Gastrocnemius medialis (tissue), 4 donors: ENCODE measurements around the gene CLTRN.

Source experiments
- POLR2A ChIP-seq, 2 donors: fragments of 450-650 bp; IDR thresholded peaks; one replicate each; pipeline ENCODE4 v1.6.1; 2017; ENCODE audit warnings: antibody characterized with exemption in 2 of 2, mild to moderate bottlenecking in 2 of 2, moderate library complexity in 2 of 2
- TF ChIP-seq, protein P1 (sequence below), 5 experiments: fragments of 450-650 bp in 3 of 5; fragments of 200-600 bp in 2 of 5; sonication (generic) in 2 of 5; IDR thresholded peaks in 4 of 5; conservative IDR thresholded peaks in 1 of 5; 1 replicate in 4 of 5; 2 replicates in 1 of 5; pipeline ENCODE4 v1.5.1; 2016 to 2019; ENCODE audit warnings: antibody characterized with exemption in 5 of 5, mild to moderate bottlenecking in 3 of 5, moderate library complexity in 3 of 5

GRCh38 chrX:15646031-15646430 is 18.6 kb downstream of the CLTRN start:
- TF ChIP-seq, protein P1, sequence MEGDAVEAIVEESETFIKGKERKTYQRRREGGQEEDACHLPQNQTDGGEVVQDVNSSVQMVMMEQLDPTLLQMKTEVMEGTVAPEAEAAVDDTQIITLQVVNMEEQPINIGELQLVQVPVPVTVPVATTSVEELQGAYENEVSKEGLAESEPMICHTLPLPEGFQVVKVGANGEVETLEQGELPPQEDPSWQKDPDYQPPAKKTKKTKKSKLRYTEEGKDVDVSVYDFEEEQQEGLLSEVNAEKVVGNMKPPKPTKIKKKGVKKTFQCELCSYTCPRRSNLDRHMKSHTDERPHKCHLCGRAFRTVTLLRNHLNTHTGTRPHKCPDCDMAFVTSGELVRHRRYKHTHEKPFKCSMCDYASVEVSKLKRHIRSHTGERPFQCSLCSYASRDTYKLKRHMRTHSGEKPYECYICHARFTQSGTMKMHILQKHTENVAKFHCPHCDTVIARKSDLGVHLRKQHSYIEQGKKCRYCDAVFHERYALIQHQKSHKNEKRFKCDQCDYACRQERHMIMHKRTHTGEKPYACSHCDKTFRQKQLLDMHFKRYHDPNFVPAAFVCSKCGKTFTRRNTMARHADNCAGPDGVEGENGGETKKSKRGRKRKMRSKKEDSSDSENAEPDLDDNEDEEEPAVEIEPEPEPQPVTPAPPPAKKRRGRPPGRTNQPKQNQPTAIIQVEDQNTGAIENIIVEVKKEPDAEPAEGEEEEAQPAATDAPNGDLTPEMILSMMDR (IDR thresholded peaks at IDR 0.05 in 4 of 5, conservative IDR thresholded peaks at IDR 0.05 in 1 of 5) = no peak
- no peak for TF ChIP-seq POLR2A (IDR thresholded peaks at IDR 0.05)
